IMR-90 (cell line): ENCODE results near the gene NCKAP5L. TPM values are rescaled to one million over a fixed set of nuclear protein-coding genes. Genes with fewer than 3 reads are reported as not detected.

ENCODE experiments used
- ATAC-seq: fragments of 200-7000 bp; cut with Tn5 transposase; 2 replicates; pipeline ENCODE4 v1.9.1; 2020; ENCODE audit warnings: low read depth, mild to moderate bottlenecking, moderate library complexity
- BruUV-seq: library from RNA; stranded (reverse); fragments of 400-500 nt; replicated peaks from 2 replicates; lab custom pipeline; 2021; lab: Mats Ljungman, UMichigan
- CTCF ChIA-PET: fragments of 300-600 bp; formaldehyde crosslinking; extraction: SDS; loops from one replicate; lab custom pipeline; 2021; ENCODE audit warnings: antibody characterized with exemption; lab: Yijun Ruan, JAX
- POLR2A ChIA-PET: fragments of 300-600 bp; sonication (Branson Sonifier 250); formaldehyde crosslinking; loops from one replicate; lab custom pipeline; 2022; ENCODE audit warnings: antibody characterized with exemption; ENCODE audit not compliant: unreplicated experiment; lab: Charles Lee
- DNase-seq: peaks from one replicate; pipeline ENCODE4 v3.0.0; 2013
- H2AFZ ChIP-seq: replicated peaks from 2 replicates; pipeline ENCODE3; 2013; ENCODE audit warnings: low read length, mild to moderate bottlenecking; ENCODE audit not compliant: poor library complexity
- H2AK5ac ChIP-seq: 2 replicates; pipeline ENCODE4 v1.6.1; 2013; ENCODE audit warnings: low read depth, low read length, inconsistent platforms
- H2AK9ac ChIP-seq: replicated peaks from 2 replicates; pipeline ENCODE3; 2013; ENCODE audit warnings: mild to moderate bottlenecking, low read depth, low read length, moderate library complexity; ENCODE audit not compliant: poor library complexity
- H2BK120ac ChIP-seq: 2 replicates; pipeline ENCODE4 v1.6.1; 2013; ENCODE audit warnings: low read depth, low read length, inconsistent platforms
- H2BK15ac ChIP-seq: 3 replicates; pipeline ENCODE4 v1.6.1; 2013; ENCODE audit warnings: low read depth, low read length, inconsistent platforms
- H2BK20ac ChIP-seq: 2 replicates; pipeline ENCODE4 v1.6.1; 2013; ENCODE audit warnings: low read depth, mild to moderate bottlenecking, inconsistent platforms, low read length, moderate library complexity
- H2BK5ac ChIP-seq: 2 replicates; pipeline ENCODE4 v1.6.1; 2013; ENCODE audit warnings: mild to moderate bottlenecking, low read depth, low read length, inconsistent platforms; ENCODE audit not compliant: poor library complexity, severe bottlenecking
- H3K14ac ChIP-seq: replicated peaks from 2 replicates; pipeline ENCODE4 v1.6.1; 2013; ENCODE audit warnings: low read depth, low read length, inconsistent platforms
- H3K18ac ChIP-seq: 2 replicates; pipeline ENCODE4 v1.6.1; 2013; ENCODE audit warnings: low read depth, low read length, control low read depth
- H3K23ac ChIP-seq: 2 replicates; pipeline ENCODE4 v1.6.1; 2013; ENCODE audit warnings: low read depth, low read length, inconsistent platforms
- H3K27ac ChIP-seq: 2 replicates; pipeline ENCODE4 v1.5.1; 2013; ENCODE audit warnings: mild to moderate bottlenecking, control low read depth, low read length; ENCODE audit not compliant: insufficient read depth
- H3K27me3 ChIP-seq: 2 replicates; pipeline ENCODE4 v1.6.1; 2013; ENCODE audit warnings: low read length; ENCODE audit not compliant: control insufficient read depth, insufficient read depth
- H3K36me3 ChIP-seq: 2 replicates; pipeline ENCODE4 v1.6.1; 2013; ENCODE audit warnings: low read length, mixed read lengths; ENCODE audit not compliant: control insufficient read depth, insufficient read depth
- H3K4ac ChIP-seq: 2 replicates; pipeline ENCODE4 v1.6.1; 2013; ENCODE audit warnings: low read depth, low read length, inconsistent platforms
- H3K4me1 ChIP-seq: 2 replicates; pipeline ENCODE4 v1.6.1; 2013; ENCODE audit warnings: low read length, mixed read lengths; ENCODE audit not compliant: control insufficient read depth, insufficient read depth
- H3K4me2 ChIP-seq: 2 replicates; pipeline ENCODE4 v1.6.1; 2013; ENCODE audit warnings: low read depth, mild to moderate bottlenecking, control low read depth, low read length, moderate library complexity
- H3K4me3 ChIP-seq: 2 replicates; pipeline ENCODE4 v1.5.1; 2013; ENCODE audit warnings: low read depth, mild to moderate bottlenecking, control low read depth, low read length, moderate library complexity; ENCODE audit not compliant: insufficient read depth
- H3K56ac ChIP-seq: 2 replicates; pipeline ENCODE4 v1.6.1; 2013; ENCODE audit warnings: low read length, inconsistent platforms; ENCODE audit not compliant: insufficient read depth; ENCODE audit errors: extremely low read depth
- H3K79me1 ChIP-seq, 2 experiments: 2 replicates each; pipeline ENCODE4 v1.6.1; 2013; ENCODE audit warnings: low read length in 2 of 2, inconsistent platforms in 1 of 2, low read depth in 1 of 2
- H3K9ac ChIP-seq: 2 replicates; pipeline ENCODE4 v1.6.1; 2013; ENCODE audit warnings: low read depth, low read length, control low read depth
- H3K9me1 ChIP-seq: 2 replicates; pipeline ENCODE4 v1.6.1; 2013; ENCODE audit warnings: low read length, inconsistent platforms; ENCODE audit not compliant: insufficient read depth
- H3K9me3 ChIP-seq: 2 replicates; pipeline ENCODE4 v1.6.1; 2013; ENCODE audit warnings: low read length; ENCODE audit not compliant: control insufficient read depth, insufficient read depth
- H4K20me1 ChIP-seq: 2 replicates; pipeline ENCODE4 v1.6.1; 2013; ENCODE audit warnings: low read length, inconsistent platforms; ENCODE audit not compliant: insufficient read depth
- H4K5ac ChIP-seq: 2 replicates; pipeline ENCODE4 v1.6.1; 2013; ENCODE audit warnings: mild to moderate bottlenecking, low read depth, low read length, control low read depth
- H4K8ac ChIP-seq, 2 experiments: 2 replicates each; pipeline ENCODE4 v1.6.1; 2013; ENCODE audit warnings: low read depth in 2 of 2, low read length in 2 of 2, control low read depth in 1 of 2, inconsistent platforms in 1 of 2
- H4K91ac ChIP-seq: 2 replicates; pipeline ENCODE4 v1.6.1; 2013; ENCODE audit warnings: low read depth, low read length, inconsistent platforms; ENCODE audit not compliant: insufficient read depth
- BHLHE40 ChIP-seq: fragments of 150-350 bp; IDR thresholded peaks from 2 replicates; pipeline ENCODE4 v1.6.1; 2016; ENCODE audit warnings: mild to moderate bottlenecking, low read depth, low read length
- FOS ChIP-seq: fragments of 150-350 bp; IDR thresholded peaks from 2 replicates; pipeline ENCODE4 v1.6.1; 2016; ENCODE audit warnings: low read depth, low read length
- MAFK ChIP-seq: IDR thresholded peaks from 2 replicates; pipeline ENCODE4 v1.6.1; 2012; ENCODE audit warnings: low read depth, low read length, improper control_type of control experiment
- MAZ ChIP-seq: IDR thresholded peaks from 2 replicates; pipeline ENCODE4 v1.6.1; 2012; ENCODE audit warnings: low read depth, mild to moderate bottlenecking, low read length, improper control_type of control experiment, moderate library complexity, borderline replicate concordance
- MXI1 ChIP-seq: IDR thresholded peaks from 2 replicates; pipeline ENCODE4 v1.6.1; 2012; ENCODE audit warnings: low read depth, mild to moderate bottlenecking, low read length, moderate library complexity, borderline replicate concordance
- NFE2L2 ChIP-seq: fragments of 150-350 bp; IDR thresholded peaks from 2 replicates; pipeline ENCODE4 v1.6.1; 2016; ENCODE audit warnings: low read depth, mild to moderate bottlenecking, low read length
- RAD21 ChIP-seq: IDR thresholded peaks from 2 replicates; pipeline ENCODE4 v1.6.1; 2012; ENCODE audit warnings: low read length, improper control_type of control experiment
- SMC3 ChIP-seq: fragments of 150-350 bp; IDR thresholded peaks from 2 replicates; pipeline ENCODE4 v1.6.1; 2016; ENCODE audit warnings: low read depth, mild to moderate bottlenecking, antibody characterized with exemption, low read length, moderate library complexity
- WGBS, 2 experiments: methylation state at CpG; one replicate each; pipeline versions ENCODE4 v1.1.5 to v1.1.7; 2013; ENCODE audit warnings: missing lambda C conversion rate in 2 of 2; ENCODE audit not compliant: insufficient read length in 1 of 2; ENCODE audit errors: extremely low coverage in 2 of 2; 5-methylcytosine and 5-hydroxymethylcytosine counted together
- dilution Hi-C: fragments of 300-500 bp; cut with HindIII; formaldehyde crosslinking; loops from one replicate; pipeline ENCODE4 v1.14.3; 2018; ENCODE audit warnings: low sequenced_read_pairs; ENCODE audit not compliant: unreplicated experiment
- in situ Hi-C: fragments of 300-500 bp; cut with MboI; formaldehyde crosslinking; loops from 3 replicates; pipeline ENCODE4 v1.14.3; 2019; ENCODE audit warnings: low sequenced_read_pairs, inconsistent platforms, mixed read lengths
- intact Hi-C: fragments of 100-400 bp; cut with micrococcal nuclease; formaldehyde crosslinking; loops from 2 replicates; pipeline ENCODE4 v1.10.0; 2022
- polyA plus RNA-seq, 3 experiments: library from polyadenylated mRNA; depleted of rRNA; stranded (reverse); fragments of >200 nt; gene quantifications; 2 replicates each; pipeline ENCODE4 v1.2.3, GENCODE V29; 2012; ENCODE audit warnings: low replicate concordance in 1 of 3
- total RNA-seq: library from RNA; depleted of rRNA; stranded (reverse); fragments of >200 nt; gene quantifications from 2 replicates; pipeline ENCODE4 v1.2.3, GENCODE V29; 2012
- TF ChIP-seq, protein P1 (sequence below): conservative IDR thresholded peaks from 2 replicates; pipeline ENCODE4 v1.5.1; 2012; ENCODE audit warnings: mild to moderate bottlenecking, low read depth, low read length, improper control_type of control experiment
- TF ChIP-seq, protein P2 (sequence below): fragments of 150-350 bp; IDR thresholded peaks from 2 replicates; pipeline ENCODE4 v1.6.1; 2017; ENCODE audit warnings: mild to moderate bottlenecking, antibody characterized with exemption, low read length, low read depth
- TF ChIP-seq, protein P3 (sequence below): fragments of 150-350 bp; IDR thresholded peaks from 2 replicates; pipeline ENCODE4 v1.6.1; 2016; ENCODE audit warnings: low read depth, mild to moderate bottlenecking, low read length, moderate library complexity, borderline replicate concordance

Gene NCKAP5L
- total and polyA plus RNA-seq, 2 of the 4 experiments (the other 2 are of a cell fraction): 6.1 to 14.4 TPM

DNA sequence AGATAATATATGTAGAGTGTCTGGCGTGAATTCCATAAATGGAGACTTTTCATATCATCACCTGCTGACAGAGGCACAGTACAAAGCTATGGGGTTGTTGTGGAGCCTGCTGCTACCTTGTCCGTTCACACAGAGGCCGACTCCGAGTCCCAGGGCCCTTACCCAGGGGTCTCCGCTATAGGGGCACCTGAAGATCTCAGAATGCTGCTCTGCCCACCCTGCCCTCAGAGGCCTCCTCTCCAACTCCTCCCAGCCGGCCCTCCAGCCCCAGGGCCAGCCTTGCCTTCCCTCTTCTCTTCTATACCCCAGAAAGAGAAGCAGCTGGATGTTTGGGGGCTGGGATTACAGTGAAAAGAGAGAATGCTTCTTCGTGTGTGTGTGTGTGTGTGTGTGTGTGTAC is 21.3 kb downstream of the NCKAP5L start:
- H3K23ac ChIP-seq: no peak overlapping the region
- in situ Hi-C loops: no loop called here
- POLR2A ChIA-PET: no interaction called here

More for the DNA sequence above, 21.3 kb downstream of the NCKAP5L start:
- H3K36me3 ChIP-seq: peaks cover 47% of the 10 kb centered on the region
- H2AK5ac ChIP-seq: no peak overlapping the region
- DNase-seq: no peak
- H2BK20ac ChIP-seq: no peak overlapping the region
- H3K27me3 ChIP-seq: no peaks in the 10 kb centered on the region
- H3K4me1 ChIP-seq: peaks cover 18% of the 10 kb centered on the region
- H3K4ac ChIP-seq: no peak overlapping the region
- no peak overlapping the region for H2BK120ac ChIP-seq
- H3K56ac ChIP-seq: no peak overlapping the region
- no peak overlapping the region for H2BK5ac ChIP-seq
- H4K8ac ChIP-seq: no peak overlapping the region
- H3K9me1 ChIP-seq: peaks cover 10% of the 10 kb centered on the region
- no peak overlapping the region for H2AFZ ChIP-seq
- H3K14ac ChIP-seq: no peak overlapping the region
- no peak for ATAC-seq
- no peak overlapping the region for H2BK15ac ChIP-seq
- H2AK9ac ChIP-seq: no peak overlapping the region
- no peak overlapping the region for H4K91ac ChIP-seq
- H3K9ac ChIP-seq: no peak overlapping the region
- H3K27ac ChIP-seq: no peak overlapping the region
- no peaks in the 10 kb centered on the region for H3K9me3 ChIP-seq
- WGBS, 2 experiments: 60% methylated on average over 1 of the region's 7 CpGs; no CpG with 5 or more reads in 1 of the 2 experiments
- CTCF ChIA-PET: no interaction called here
- no peak overlapping the region for H3K4me2 ChIP-seq
- no TSS peak for BruUV-seq
- peaks cover 18 to 73% of the 10 kb centered on the region in 2 experiments for H3K79me1 ChIP-seq
- intact Hi-C loops (no loop called here), dilution Hi-C loops (no loop called here)
- peaks cover 68% of the 10 kb centered on the region for H4K20me1 ChIP-seq
- no peak overlapping the region for H3K18ac ChIP-seq
- no peak for TF ChIP-seq SMC3
- no peak for TF ChIP-seq FOS
- TF ChIP-seq, protein P1, sequence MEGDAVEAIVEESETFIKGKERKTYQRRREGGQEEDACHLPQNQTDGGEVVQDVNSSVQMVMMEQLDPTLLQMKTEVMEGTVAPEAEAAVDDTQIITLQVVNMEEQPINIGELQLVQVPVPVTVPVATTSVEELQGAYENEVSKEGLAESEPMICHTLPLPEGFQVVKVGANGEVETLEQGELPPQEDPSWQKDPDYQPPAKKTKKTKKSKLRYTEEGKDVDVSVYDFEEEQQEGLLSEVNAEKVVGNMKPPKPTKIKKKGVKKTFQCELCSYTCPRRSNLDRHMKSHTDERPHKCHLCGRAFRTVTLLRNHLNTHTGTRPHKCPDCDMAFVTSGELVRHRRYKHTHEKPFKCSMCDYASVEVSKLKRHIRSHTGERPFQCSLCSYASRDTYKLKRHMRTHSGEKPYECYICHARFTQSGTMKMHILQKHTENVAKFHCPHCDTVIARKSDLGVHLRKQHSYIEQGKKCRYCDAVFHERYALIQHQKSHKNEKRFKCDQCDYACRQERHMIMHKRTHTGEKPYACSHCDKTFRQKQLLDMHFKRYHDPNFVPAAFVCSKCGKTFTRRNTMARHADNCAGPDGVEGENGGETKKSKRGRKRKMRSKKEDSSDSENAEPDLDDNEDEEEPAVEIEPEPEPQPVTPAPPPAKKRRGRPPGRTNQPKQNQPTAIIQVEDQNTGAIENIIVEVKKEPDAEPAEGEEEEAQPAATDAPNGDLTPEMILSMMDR: no peak
- TF ChIP-seq, protein P2, sequence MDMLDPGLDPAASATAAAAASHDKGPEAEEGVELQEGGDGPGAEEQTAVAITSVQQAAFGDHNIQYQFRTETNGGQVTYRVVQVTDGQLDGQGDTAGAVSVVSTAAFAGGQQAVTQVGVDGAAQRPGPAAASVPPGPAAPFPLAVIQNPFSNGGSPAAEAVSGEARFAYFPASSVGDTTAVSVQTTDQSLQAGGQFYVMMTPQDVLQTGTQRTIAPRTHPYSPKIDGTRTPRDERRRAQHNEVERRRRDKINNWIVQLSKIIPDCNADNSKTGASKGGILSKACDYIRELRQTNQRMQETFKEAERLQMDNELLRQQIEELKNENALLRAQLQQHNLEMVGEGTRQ: no peak
- TF ChIP-seq MAFK: no peak
- no peak for TF ChIP-seq RAD21
- TF ChIP-seq NFE2L2: no peak
- TF ChIP-seq MXI1: no peak
- TF ChIP-seq, protein P3, sequence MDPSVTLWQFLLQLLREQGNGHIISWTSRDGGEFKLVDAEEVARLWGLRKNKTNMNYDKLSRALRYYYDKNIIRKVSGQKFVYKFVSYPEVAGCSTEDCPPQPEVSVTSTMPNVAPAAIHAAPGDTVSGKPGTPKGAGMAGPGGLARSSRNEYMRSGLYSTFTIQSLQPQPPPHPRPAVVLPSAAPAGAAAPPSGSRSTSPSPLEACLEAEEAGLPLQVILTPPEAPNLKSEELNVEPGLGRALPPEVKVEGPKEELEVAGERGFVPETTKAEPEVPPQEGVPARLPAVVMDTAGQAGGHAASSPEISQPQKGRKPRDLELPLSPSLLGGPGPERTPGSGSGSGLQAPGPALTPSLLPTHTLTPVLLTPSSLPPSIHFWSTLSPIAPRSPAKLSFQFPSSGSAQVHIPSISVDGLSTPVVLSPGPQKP: no peak
- no peak for TF ChIP-seq MAZ
- TF ChIP-seq BHLHE40: no peak
- no peak overlapping the region for H4K5ac ChIP-seq
- H3K4me3 ChIP-seq: no peak overlapping the region
